ENCODE measurements around the gene EVI5L. TPM values are rescaled to one million over a fixed set of nuclear protein-coding genes. Genes with fewer than 3 reads are reported as not detected.

EVI5L gene
- total and polyA plus RNA-seq, 2 of the 13 experiments (the other 11 are each of a cell fraction or from before 2014, with no cell fraction given) = 1.7 to 2.4 TPM

DNA sequence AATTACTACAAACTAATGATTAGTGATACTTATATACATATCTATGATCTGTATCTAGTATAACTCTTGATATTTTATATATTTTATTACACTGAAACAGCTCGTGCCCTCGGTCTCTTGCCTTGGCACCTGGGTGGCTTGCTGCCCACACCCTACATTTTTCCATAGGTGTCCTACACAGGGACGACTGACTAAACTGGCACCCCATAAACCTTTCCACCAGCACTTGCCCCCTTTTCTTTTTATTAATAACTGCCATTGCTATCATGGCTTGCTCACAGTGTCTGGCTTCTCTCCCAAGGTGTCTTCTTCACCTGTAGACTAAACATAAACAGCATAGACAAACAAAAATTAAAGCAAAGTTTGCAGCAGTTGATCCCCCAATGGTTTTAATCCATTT lies 36.5 kb upstream of the EVI5L start:
- Histone ChIP-seq H3K4me3 (replicated peaks in 1 of 3; ENCODE audit: insufficient read depth in 1 of 3, low read depth in 2 of 3, low read length in 3 of 3) (no peak overlapping the region), H3K27ac (ENCODE audit: extremely low read length, insufficient read depth, low read length) (no peak overlapping the region), H4K20me1 (ENCODE audit: insufficient read depth, low read length) (no peaks in the 10 kb centered on the region), H3K4me1 (ENCODE audit: insufficient read depth, low read length) (no peaks in the 10 kb centered on the region), H3K79me2 (ENCODE audit: insufficient read depth, low read length) (no peaks in the 10 kb centered on the region), H3K4me2 (ENCODE audit: low read depth, low read length) (no peak overlapping the region), H3K9ac (ENCODE audit: insufficient read depth, low read depth, low read length) (no peak overlapping the region), H2AFZ (ENCODE audit: low read length) (no peak overlapping the region), H3K36me3 (replicated peaks in 1 of 2; ENCODE audit: control insufficient read depth in 1 of 2, insufficient read depth in 2 of 2, low read length in 2 of 2) (no peaks in the 10 kb centered on the region), H3K27me3 (ENCODE audit: control insufficient read depth in 1 of 2, insufficient read depth in 2 of 2, low read length in 2 of 2) (peaks cover 2 to 39% of the 10 kb centered on the region in 2 experiments), H3K9me3 (ENCODE audit: low read length) (no peaks in the 10 kb centered on the region)
- WGBS (ENCODE audit: low lambda C conversion rate) = 7% methylated on average over 3 of the region's 3 CpGs
- TF ChIP-seq ZMAT3 (CRISPR knock-in tag; conservative IDR thresholded peaks at IDR 0.05) (no peak), PAWR (CRISPR knock-in tag; IDR thresholded peaks at IDR 0.05; ENCODE audit: borderline replicate concordance) (no peak), DNMT3B (CRISPR knock-in tag; conservative IDR thresholded peaks at IDR 0.05) (no peak), MEF2D (CRISPR knock-in tag; IDR thresholded peaks at IDR 0.05) (no peak), NFE2L2 (IDR thresholded peaks at IDR 0.05; ENCODE audit: low read length) (no peak), MLLT10 (CRISPR knock-in tag; IDR thresholded peaks at IDR 0.05) (no peak), SALL1 (CRISPR knock-in tag; IDR thresholded peaks at IDR 0.05) (no peak), JUN (CRISPR knock-in tag; IDR thresholded peaks at IDR 0.05) (no peak), U2AF1 (optimal IDR thresholded peaks at IDR 0.05; ENCODE audit: low read depth, low read length) (no peak), ZBTB42 (CRISPR knock-in tag; IDR thresholded peaks at IDR 0.05) (no peak), KLF6 (CRISPR knock-in tag; IDR thresholded peaks at IDR 0.05) (no peak), KLF16 (CRISPR knock-in tag; IDR thresholded peaks at IDR 0.05) (no peak), MBD4 (IDR thresholded peaks at IDR 0.05; ENCODE audit: borderline replicate concordance, low read length) (no peak), TEAD2 (CRISPR knock-in tag; IDR thresholded peaks at IDR 0.05) (no peak)
- TF ChIP-seq, protein P1, sequence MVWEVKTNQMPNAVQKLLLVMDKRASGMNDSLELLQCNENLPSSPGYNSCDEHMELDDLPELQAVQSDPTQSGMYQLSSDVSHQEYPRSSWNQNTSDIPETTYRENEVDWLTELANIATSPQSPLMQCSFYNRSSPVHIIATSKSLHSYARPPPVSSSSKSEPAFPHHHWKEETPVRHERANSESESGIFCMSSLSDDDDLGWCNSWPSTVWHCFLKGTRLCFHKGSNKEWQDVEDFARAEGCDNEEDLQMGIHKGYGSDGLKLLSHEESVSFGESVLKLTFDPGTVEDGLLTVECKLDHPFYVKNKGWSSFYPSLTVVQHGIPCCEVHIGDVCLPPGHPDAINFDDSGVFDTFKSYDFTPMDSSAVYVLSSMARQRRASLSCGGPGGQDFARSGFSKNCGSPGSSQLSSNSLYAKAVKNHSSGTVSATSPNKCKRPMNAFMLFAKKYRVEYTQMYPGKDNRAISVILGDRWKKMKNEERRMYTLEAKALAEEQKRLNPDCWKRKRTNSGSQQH (CRISPR knock-in tag; IDR thresholded peaks at IDR 0.05; ENCODE audit: low read depth) = no peak
- TF ChIP-seq, protein P2, sequence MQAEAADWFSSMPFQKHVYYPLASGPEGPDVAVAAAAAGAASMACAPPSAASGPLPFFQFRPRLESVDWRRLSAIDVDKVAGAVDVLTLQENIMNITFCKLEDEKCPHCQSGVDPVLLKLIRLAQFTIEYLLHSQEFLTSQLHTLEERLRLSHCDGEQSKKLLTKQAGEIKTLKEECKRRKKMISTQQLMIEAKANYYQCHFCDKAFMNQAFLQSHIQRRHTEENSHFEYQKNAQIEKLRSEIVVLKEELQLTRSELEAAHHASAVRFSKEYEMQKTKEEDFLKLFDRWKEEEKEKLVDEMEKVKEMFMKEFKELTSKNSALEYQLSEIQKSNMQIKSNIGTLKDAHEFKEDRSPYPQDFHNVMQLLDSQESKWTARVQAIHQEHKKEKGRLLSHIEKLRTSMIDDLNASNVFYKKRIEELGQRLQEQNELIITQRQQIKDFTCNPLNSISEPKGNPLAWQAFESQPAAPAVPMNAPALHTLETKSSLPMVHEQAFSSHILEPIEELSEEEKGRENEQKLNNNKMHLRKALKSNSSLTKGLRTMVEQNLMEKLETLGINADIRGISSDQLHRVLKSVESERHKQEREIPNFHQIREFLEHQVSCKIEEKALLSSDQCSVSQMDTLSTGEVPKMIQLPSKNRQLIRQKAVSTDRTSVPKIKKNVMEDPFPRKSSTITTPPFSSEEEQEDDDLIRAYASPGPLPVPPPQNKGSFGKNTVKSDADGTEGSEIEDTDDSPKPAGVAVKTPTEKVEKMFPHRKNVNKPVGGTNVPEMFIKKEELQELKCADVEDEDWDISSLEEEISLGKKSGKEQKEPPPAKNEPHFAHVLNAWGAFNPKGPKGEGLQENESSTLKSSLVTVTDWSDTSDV (CRISPR knock-in tag; IDR thresholded peaks at IDR 0.05) = no peak
- FAIRE-seq (no peak), ATAC-seq (no peak), DNase-seq (ENCODE audit: low spot score) (no peak)
- ChIA-PET CTCF (ENCODE audit: low intra/inter-chr PET ratio, low total read pairs) (no interaction called here), POLR2A (no interaction called here)
- no TSS peak for BruUV-seq (replicated peaks)
- intact Hi-C loops (cut with micrococcal nuclease; ENCODE audit: unreplicated experiment) = no loop called here
- in situ Hi-C loops (cut with HindIII; ENCODE audit: extremely low pct_ligation_motif_present, low pct_unique_long_range_greater_than_20kb) = loop anchor here (10.0 kb wide), 2 partner anchors 109 to 229 kb away; partner anchors contain the start of gene TRAPPC5
